Coronary artery (tissue), 2 donors: ENCODE data around the gene KCNN1.

ENCODE experiments used
- DNase-seq: peaks from one replicate; pipeline ENCODE4 v3.0.0-alpha.2; 2017; ENCODE audit warnings: low spot score
- H3K27ac ChIP-seq, 2 donors: fragments of 200-600 bp; sonication (generic); one replicate each; pipeline ENCODE4 v1.5.1; 2016 to 2019
- H3K4me3 ChIP-seq: fragments of 200-600 bp; sonication (generic); 2 replicates; pipeline ENCODE4 v1.5.1; 2016; ENCODE audit warnings: mild to moderate bottlenecking, moderate library complexity
- CTCF ChIP-seq: fragments of 200-600 bp; sonication (generic); IDR thresholded peaks from one replicate; pipeline ENCODE4 v1.5.1; 2019; ENCODE audit warnings: antibody characterized with exemption

KCNN1 gene

GRCh38 chr19:17973759-17974158 is 6.9 kb downstream of the KCNN1 start:
- no peak for TF ChIP-seq CTCF
- DNase-seq = no peak
- Histone ChIP-seq H3K4me3 (no peak overlapping the region), H3K27ac (no peak overlapping the region)

- Histone ChIP-seq H3K27ac (no peak overlapping the region), H3K4me3 (no peak overlapping the region)
- TF ChIP-seq CTCF = no peak
- DNase-seq = no peak
Measured at GRCh38 chr19:17974551-17974950, 7.6 kb downstream of the KCNN1 start.

GRCh38 chr19:17975032-17975431 is 8.1 kb downstream of the KCNN1 start:
- H3K27ac ChIP-seq = no peak overlapping the region
- DNase-seq = no peak
- H3K4me3 ChIP-seq = no peak overlapping the region
- no peak for TF ChIP-seq CTCF

GRCh38 chr19:17977021-17977420 is 10.1 kb downstream of the KCNN1 start:
- no peak overlapping the region for H3K4me3 ChIP-seq
- no peak for DNase-seq
- no peak for TF ChIP-seq CTCF
- no peak overlapping the region for H3K27ac ChIP-seq

GRCh38 chr19:17977488-17977887 is 10.6 kb downstream of the KCNN1 start:
- no peak for DNase-seq
- H3K4me3 ChIP-seq = no peak overlapping the region
- H3K27ac ChIP-seq = no peak overlapping the region
- TF ChIP-seq CTCF = no peak

GRCh38 chr19:17981611-17982010 is 14.7 kb downstream of the KCNN1 start:
- no peak for DNase-seq
- TF ChIP-seq CTCF = no peak
- H3K27ac ChIP-seq = no peak overlapping the region
- H3K4me3 ChIP-seq = no peak overlapping the region

GRCh38 chr19:17982430-17982829 is 15.5 kb downstream of the KCNN1 start:
- no peak for DNase-seq
- Histone ChIP-seq H3K4me3 (no peak overlapping the region), H3K27ac (no peak overlapping the region)
- no peak for TF ChIP-seq CTCF
